Activated T-helper 1 cell treated with Interleukin-2 at 50 U/mL for 16 hours (primary cell): ENCODE results near the gene POM121L2.

Experiments used
- DNase-seq: peaks from one replicate; pipeline ENCODE4 v3.0.0-alpha.2; 2020; ENCODE audit warnings: low read depth

Gene POM121L2

DNA sequence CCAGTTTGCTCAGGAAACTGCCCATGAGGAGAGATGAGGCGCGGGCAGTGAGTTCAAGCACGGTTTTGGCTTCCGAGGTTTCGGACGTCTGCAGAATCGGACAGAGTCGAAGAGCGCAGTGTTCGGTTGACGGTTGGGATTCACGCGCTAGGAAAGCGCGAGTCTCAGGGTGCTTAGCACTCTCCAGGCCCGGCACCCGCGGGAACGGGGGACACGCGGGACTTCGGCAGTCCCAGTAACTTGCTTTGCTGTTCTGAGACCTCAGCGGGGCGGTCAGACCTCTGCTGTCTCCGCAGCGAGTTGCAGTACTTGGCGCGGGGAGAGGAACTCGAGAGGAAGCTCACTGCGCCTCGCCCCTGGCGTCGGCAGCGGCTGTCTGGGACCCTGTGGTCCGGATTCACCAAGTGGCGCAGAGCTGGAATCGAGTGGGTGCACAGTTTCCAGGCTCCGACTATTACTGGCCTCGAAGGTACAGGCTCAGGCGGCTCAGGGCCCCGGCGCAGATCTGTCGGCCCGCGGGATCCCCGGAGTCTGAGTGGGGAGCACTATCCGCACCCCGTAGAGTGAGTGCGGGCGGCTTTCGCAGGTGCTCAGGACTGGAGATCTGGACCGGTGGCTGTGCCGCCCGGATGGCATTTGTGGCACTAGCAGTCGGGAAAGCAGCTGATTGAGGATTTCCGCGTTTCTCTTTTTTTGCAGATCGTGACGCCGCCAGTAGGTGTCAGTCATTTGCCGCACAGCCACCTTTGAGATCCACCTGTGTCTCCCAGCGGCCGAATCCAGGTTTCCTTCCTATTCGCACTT is at the start of gene POM121L2:
TSS of gene POM121L2 (minus strand) at position 128 of the 804 bp plus-strand sequence. CDS start at position 25, 103 bp downstream.
- peak; percentile 32 for DNase-seq

DNA sequence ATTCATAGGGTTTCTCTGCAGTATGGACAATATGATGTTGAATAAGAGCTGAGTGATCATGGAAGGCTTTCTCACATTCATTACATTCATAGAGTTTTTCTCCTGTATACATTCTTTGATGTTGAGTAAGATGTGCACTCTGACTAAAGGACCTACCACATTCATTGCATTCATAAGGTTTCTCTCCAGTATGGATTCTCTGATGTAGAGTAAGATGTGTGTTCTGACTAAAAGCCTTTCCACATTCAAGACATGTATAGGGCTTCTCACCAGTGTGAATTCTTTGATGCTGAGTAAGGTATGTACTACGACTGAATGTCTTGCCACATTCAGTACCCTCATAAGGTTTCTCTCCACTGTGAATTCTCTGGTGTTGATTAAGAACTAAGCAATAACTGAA is 47.2 kb upstream of the POM121L2 start:
- DNase-seq: no peak

DNA sequence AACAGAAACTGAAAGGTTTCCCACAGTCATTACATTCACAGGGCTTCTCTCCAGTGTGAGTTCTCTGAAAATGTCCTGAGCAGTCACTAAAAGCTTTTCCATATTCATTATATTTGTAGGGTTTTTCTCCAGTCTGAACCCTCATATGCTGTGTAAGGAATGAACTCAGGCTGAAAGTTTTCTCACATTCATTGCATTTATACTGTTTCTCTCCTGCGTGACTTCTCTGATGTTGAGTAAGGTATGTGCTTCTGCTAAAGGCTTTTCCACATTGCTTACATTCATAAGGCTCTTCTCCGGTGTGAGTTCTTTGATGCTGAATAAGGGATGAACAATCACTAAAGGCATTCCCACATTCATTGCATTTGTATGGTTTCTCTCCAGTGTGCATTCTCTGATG is 46.7 kb upstream of the POM121L2 start:
- no peak for DNase-seq

DNA sequence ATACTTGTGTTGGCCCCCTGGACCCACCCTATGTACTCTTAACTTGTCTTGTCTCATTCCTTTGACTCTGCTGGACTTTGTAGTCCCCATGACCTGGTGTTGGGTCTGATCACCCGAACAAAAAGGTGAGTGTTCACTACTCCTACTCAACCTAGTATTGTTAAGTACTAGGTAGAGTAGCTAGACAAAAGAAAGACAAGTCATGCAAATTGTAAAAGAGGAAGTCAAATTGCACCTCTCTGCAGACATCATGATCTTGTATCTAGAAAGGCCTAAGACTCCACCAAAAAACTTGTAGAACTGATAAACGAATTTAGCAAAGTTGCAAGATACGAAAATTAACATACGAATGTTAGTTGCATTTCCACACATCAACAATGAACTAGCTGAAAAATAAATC is 40.8 kb upstream of the POM121L2 start:
- no peak for DNase-seq

DNA sequence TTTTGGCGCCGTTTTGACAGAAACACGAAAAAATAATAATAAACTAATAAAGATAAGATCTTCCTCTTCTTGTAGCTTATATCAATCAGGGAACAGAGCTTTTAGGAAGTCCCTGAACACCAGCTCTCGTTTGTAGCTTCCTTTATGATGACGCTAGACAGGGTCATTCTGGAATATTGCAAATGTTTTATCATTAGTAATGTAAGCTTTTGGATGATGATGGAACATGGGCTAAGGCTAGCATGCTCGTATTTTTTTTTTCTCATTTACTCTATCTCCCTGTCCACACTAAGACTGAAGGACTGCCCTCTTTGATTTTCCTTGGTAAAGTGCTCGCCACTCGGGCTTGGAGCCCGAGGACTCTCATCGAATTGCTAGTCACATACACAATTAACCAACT is 22.1 kb upstream of the POM121L2 start:
- DNase-seq: no peak

DNA sequence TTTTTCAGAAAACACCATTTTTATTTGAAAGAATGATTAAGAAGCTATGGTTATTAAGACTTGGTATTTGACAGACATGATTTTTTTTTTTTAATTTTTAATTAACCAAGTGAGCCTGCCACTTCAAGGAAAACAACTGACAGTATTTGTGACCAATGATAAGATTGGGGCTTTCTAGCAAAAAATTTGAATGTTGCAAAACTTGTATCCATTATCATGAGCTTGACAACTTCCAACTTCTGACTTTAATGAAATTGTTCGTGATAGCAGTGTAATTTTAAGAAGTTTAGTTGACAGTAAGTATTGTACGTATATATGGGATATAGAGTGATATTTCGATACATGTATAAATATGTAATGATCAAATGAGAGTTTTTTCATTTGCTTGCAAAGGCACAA is 21.6 kb upstream of the POM121L2 start:
- DNase-seq: no peak

DNA sequence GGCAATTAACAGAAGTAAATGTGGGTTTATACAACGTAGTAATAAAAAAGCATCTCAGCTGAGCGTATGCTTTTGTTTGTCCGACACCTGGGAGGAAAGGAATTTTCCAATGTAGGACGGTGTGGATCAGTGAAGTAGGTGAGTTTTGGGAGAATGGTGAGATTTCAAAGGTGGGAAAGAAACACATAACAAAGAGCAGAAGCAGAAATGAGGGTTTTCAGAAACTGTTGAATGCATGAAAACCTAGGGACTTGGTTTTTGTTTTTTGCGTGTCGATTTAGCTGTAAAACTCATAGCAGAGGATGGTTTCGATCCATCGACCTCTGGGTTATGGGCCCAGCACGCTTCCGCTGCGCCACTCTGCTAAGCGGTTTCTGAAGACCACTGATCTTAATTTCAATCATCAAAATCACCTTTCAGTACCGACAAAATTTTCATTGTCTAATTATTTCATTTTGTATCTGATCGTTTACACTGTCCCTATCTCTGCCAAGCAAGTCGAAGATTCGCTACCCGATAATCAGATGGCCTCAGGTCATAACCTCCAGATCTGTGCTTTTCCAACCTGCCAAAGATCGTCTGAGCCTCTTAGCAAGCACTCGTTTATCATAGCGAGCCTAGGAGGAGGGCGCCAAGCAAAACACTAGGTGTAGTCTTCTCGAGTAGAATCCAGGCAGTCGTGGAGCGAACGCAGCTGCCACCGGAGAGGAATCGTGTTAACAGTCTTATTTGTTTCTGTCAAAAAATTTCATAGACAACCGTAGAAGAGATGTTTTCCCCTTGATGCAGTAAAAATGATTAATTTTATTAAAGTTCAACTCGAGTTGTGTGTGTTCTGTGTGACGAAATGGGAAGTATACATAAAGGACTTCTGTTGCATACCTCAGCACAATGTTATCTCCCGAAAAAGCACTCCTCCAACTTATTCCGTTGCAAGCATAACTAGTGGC is 20.9 kb upstream of the POM121L2 start:
- DNase-seq: peak; percentile 15

DNA sequence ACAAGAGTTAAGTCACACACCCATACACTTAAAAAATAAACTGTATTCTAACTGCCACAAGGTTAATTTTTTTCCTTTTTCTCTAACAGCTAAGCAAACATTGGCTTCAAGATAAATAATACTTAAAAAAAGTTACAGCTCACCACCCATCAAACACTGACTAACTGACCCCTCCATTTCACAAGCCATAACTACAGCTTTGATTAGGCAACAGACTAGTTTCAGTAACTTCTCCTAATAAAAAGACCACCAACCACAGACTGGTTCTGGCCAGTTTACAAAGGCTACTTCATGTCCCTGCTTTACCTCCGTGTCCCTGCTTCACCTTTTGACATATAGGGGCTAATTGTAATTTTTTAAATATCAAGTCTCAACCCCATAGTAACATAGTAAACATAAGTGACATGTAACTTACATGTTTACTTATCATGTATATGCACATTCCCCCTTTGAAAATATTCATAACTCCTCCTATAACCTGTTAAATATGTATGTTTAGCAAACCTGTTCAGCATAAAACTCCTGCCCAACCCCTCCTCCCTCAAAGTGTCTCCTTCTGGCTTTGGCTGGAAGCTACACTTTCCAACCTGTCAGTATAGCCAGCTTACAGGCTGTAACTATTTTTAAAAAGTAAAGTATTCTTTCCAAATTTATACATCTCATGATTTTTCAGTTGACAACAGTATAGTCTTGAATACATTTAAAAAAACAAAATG is 15.1 kb upstream of the POM121L2 start:
- DNase-seq: no peak

DNA sequence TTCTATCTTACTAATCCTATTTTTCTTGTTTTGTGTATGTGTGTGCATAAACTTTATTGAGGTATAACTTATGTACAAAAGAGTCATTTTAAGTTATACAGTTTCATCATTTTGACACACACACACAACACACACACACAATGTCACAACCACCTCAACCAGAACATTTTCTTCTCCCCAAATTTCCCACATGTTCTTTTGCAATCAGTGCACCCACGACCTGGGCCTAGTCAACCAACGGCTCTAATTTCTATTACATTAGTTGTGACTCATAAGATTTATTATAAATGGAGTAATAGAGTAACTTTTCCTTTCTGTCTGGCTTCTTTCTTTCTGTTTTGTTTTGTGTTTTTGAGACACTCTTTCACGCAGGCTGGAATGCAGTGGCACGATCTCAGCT is 9.8 kb upstream of the POM121L2 start:
- no peak for DNase-seq

DNA sequence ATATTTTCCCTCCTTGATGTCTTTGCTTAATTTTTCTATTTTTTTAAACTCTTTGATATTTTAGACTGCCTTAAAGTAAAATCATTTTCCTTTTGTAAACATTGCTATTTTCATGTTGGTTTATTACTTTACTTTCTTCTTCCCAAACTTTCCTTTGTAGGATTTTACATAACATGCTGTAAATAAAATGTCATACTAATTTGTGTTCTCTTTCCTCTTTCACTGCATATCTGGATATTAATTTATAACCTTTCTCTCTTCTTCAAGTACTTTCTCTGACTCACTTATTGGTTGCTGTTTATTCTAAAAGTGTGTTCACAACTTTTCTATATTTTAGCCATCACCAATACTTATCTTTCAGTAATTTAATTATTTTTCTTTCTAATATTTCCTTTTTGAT is 9.3 kb upstream of the POM121L2 start:
- DNase-seq: no peak

DNA sequence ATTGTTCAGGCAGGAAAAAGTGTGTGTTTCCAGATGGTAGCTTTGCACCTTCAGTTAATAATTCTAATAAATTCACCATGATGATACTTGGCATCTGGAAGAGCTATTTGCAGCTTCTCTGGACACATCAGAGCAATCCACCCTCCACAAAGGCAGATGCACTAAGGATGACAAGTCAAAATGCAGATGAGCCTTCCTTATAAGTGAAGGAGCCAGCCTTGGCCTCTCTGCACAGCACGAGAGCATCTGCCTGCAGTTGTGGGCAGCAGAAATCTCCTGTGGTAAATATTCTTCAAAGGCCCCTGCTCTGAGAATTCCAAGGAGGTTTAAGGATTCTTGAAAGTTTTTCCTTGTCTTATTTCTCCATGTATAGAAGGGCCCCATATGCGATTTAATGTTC is 6.9 kb upstream of the POM121L2 start:
- DNase-seq: no peak

DNA sequence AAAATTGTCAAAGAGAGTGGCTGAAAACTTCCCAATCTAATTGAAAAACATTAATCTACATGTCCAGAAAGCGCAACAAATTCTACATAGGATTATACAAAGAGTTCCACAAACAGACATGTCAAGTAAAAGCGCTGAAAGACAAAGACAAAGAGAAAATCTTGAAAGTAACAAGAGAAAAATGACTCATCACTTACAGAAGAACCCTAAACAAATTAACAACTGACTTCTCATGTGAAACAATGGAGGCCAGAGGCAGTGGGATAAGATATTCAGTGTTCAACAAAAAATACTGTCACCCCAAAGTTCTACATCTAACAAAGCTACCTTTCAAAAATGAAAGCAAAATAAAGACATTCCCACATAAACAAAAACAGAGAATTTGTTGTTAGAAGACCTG is 2.0 kb upstream of the POM121L2 start:
- no peak for DNase-seq

DNA sequence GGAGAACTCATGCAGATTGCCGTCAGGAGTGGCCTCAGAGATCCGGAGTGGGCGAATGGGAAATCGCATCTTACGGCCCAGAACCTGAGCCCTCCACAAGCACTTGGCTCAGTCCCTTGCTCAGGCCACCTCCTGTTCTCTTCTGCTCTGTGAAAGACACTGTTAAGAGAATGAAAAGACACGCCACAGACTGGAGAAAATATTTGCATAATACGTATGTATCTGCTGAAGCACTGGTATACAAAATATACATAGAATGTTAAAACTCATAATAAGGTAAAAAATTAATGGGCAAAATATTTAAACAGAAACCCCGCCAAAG is 838 bp upstream of the POM121L2 start:
- no peak for DNase-seq

DNA sequence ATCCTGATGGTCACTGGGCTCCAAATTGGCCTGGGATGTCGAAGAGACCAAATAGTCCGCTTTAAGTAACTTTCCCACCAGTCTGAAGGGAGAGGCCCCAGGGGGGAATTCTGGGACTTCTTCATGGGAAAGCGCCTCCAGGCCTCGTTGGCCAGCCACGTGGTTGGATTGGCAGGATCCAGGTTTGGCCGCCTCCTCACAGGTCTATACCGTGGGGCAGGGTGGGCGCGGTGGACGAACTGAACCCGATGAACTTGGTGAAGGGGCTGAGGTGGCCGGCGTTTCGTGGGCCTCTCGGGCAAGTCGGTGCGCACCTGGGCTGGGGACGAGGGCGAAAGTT is 297 bp downstream of the POM121L2 start:
- DNase-seq: no peak

DNA sequence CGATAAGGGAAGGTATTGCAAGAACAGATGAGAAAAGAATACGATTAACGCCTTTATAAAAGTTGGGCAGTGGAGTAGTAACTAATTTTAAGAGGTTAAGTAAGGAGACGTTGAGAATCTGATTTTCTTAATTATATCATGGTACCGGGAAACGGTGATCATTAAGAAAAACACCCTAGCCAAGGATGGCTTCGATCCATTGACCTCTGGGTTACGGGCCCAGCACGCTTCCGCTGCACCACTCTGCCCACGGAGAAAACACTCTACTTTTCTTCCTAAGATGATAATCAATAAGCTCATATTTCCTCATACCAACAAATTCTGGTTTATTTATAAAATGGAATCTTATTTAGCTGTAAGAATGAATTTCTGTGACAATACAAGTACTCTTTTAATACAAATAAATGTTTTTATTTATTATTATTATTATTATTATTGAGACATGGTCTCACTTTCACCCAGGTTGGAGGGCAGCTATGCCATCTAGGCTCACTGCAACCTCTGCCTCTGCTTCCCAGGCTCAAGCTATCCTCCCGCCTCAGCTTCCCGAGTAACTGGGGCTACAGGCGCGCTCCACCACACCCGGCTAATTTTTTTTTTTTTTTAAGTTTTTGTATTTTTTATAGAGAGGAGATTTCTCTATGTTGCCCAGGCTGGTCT is 8.3 kb downstream of the POM121L2 start:
- DNase-seq: no peak

DNA sequence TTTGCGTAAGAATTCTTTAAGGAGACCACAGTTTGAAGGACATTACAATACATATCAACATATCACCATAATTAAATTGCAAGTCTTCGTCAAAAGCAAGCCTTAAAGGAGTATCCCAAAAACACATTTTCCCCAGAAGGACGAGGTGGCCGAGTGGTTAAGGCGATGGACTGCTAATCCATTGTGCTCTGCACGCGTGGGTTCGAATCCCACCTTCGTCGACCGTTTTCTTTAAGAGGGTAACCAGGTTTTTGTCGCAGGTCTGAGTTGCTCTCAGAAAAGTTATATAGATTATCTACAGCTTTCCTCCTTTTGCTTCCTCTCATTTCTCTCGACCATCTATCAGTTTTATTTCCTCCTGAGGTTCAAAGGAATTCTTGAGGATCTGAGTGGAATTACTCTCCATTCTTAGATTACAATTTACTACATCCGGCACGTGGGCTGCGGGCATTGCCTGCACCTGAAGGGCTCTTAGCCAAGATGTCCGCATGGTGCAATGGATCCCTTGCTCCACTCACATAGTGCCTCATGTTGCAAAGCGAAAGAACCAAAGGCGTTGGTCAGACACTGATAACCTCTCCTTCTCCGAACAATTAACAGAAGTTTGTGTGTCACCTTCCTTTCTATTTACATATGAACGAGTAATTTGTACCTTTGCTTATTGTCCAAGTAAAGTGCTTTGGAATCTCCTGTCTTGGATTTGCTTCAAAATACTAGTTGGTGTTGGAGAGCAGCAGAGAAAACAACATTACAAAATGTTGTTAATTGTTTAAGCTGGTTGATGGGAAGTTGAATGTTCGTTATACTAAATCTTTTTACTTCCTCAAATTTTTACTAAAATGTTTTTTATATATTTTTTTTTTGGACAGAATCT is 14.0 kb downstream of the POM121L2 start:
- DNase-seq: no peak

DNA sequence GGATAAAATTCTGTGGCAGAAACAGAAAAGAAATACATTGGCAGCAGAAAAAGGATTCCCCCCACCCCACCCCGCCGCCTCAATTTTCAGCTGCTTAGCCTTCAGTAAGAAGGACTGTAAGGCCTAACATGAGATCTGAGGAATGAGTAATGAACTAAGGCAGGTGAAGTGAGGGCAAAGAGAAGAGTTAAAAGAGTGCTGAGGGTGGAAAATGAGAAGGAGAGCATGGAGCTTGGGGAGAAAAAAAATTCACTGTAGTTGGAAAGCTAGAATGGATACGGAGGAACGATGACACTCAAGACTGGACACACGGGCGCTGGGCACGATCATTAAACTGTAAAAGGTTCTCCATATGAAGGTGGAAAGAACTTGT is 14.6 kb downstream of the POM121L2 start:
- no peak for DNase-seq

DNA sequence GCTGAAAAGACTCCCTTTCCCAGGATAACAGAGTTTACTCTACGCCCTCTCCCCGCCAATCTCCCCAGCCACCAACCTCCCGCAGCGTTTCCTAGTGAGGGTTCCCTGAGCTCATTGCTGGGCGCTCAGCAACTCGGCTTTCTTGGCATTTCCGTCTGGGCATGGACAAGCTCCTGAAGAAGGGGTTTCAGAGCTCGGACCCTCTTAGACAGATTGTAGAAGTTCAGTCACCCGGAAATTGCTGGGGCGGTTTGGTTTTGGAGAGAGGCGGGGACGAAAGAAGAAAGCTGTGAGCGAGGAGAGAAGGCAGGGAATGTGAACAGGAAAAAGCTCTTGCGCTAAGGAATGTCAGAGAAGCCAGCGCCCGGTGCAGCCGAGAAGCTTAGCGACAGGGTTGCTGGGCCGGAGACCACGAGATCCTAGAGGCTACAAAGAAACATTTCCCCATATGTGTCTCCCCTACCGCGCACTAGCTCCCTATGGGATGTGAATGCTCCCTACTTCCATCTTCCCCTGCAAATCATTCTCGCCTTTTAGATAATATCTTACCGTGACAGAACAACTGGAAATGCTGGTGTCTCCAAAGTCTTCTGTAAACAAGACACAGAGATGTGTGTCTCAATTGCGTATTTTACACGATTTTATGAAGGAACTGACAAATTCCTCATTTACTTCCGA is 15.8 kb downstream of the POM121L2 start:
- DNase-seq: no peak

DNA sequence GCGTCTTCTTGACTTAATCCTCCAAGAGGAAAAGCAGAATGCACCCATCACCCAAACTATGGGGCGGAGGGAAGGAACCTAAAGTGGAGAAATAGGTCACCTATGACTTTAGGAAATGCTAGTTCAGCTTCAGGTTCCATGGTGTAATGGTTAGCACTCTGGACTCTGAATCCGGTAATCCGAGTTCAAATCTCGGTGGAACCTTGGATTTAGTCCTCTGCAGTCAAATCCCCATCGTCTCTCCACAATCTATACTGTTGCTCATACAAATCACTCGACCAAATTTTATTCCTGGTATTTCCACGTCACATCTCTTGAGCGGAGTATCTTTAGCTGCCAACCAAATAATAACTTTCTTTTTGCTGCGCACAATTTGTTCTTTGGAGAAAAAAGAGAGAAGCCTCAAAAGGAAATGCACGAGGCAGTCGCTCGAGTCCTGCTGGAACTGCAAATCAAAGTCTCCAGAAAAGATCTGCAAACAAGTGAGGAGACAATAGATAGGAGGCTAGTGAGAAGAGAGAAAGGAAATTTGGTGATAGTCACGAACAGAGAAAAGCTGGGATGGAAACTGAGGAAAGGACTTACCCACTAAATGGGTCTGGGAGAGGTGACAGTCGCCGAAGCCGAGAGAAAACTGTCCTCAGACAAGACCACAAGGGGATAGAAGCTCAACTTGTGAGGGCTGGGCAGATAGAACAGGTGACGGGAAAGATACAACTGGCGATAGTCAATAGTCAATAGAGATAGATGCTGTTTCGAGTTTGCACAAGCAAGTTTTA is 16.6 kb downstream of the POM121L2 start:
- DNase-seq: no peak

DNA sequence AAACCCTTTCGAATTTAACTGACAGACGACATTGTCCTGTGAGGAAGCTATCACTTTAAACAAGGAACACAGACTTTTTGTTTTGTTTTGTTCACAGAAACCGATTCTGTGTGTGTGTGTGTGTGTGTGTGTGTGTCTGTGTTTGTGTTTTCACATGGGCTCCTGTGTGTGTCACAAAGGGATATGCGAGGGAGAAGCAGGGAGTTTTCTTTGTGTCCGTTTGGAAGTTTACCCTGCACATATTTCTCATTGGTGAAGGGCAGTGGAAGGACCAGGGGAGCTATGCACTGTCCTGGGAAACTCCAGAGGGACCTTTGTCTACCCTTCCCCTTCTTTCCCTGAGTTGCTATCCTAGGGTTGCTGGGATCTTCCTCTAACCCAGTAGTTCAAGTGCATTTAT is 17.7 kb downstream of the POM121L2 start:
- DNase-seq: no peak
